ENCODE results near the gene ZSCAN5A.
"Not testable (repeated sequence)": the region's sequence is repeated elsewhere in the genome, so short reads cannot be mapped to it uniquely, and the experiment has no call there.

ZSCAN5A gene

GRCh38 chr19:56199687-56200086, 115.0 kb downstream of the ZSCAN5A start:
- DNase-seq = no peak

GRCh38 chr19:56197646-56198045, 117.0 kb downstream of the ZSCAN5A start, which contains the start of gene ZSCAN5B:
Gene ZSCAN5B, minus strand, starts transcription at chr19:56197783. Its CDS starts 4,731 bp downstream, at chr19:56193052.
- DNase-seq = not testable (repeated sequence)

- DNase-seq = peak; percentile 78
Observed at GRCh38 chr19:56193981-56194640, 120.5 kb downstream of the ZSCAN5A start.

- DNase-seq = no peak
Observed at GRCh38 chr19:56191711-56192110, 122.9 kb downstream of the ZSCAN5A start.

- no peak for DNase-seq
Observed at GRCh38 chr19:56191115-56191514, 123.5 kb downstream of the ZSCAN5A start.

- DNase-seq = peak; percentile 9
Observed at GRCh38 chr19:56189785-56190184, 124.9 kb downstream of the ZSCAN5A start.

GRCh38 chr19:56177564-56178243, 136.9 kb downstream of the ZSCAN5A start:
- DNase-seq = peak; percentile 53

- no peak for DNase-seq
Observed at GRCh38 chr19:56176881-56177280, 137.8 kb downstream of the ZSCAN5A start.

GRCh38 chr19:56176310-56176709, 138.3 kb downstream of the ZSCAN5A start:
- DNase-seq = not testable (repeated sequence)

- DNase-seq = peak; percentile 63
Observed at GRCh38 chr19:56175861-56176307, 138.8 kb downstream of the ZSCAN5A start, which contains the start of gene GALP. Gene GALP, plus strand, starts transcription at chr19:56176008. Its CDS starts 1,101 bp downstream, at chr19:56177109.

- peak; percentile 29 for DNase-seq
Observed at GRCh38 chr19:56174550-56174949, 140.1 kb downstream of the ZSCAN5A start.

GRCh38 chr19:56174086-56174485, 140.6 kb downstream of the ZSCAN5A start:
- no peak for DNase-seq

Measured in NCI-H82 (cell line).